ENCODE results near the gene LSAMP.

The LSAMP gene

GRCh38 chr3:115982108-115982507, 463.2 kb downstream of the LSAMP start:
- POLR2A ChIA-PET: no interaction called here
- H3K9me3 ChIP-seq (ENCODE audit: control insufficient read depth, insufficient read depth, low read depth, low read length): no peaks in the 10 kb centered on the region
- H3K36me3 ChIP-seq (ENCODE audit: control insufficient read depth in 2 of 2, insufficient read depth in 1 of 2, low read length in 2 of 2): no peaks in the 10 kb centered on the region
- no peaks in the 10 kb centered on the region for H3K4me1 ChIP-seq (ENCODE audit: control insufficient read depth, insufficient read depth, low read length)
- TF ChIP-seq ZNF175 (tag by site-specific recombination; IDR thresholded peaks at IDR 0.05) (no peak), ZNF664 (tag by site-specific recombination; IDR thresholded peaks at IDR 0.05) (no peak), ZNF626 (tag by site-specific recombination; IDR thresholded peaks at IDR 0.05) (no peak), AEBP2 (tag by site-specific recombination; IDR thresholded peaks at IDR 0.05; ENCODE audit: borderline replicate concordance) (no peak), ZNF548 (tag by site-specific recombination; IDR thresholded peaks at IDR 0.05) (no peak), ZNF350 (tag by site-specific recombination; IDR thresholded peaks at IDR 0.05) (no peak), FEZF1 (tag by site-specific recombination; IDR thresholded peaks at IDR 0.05) (no peak), ZNF214 (tag by site-specific recombination; IDR thresholded peaks at IDR 0.05; ENCODE audit: borderline replicate concordance) (no peak), ZNF580 (tag by site-specific recombination; IDR thresholded peaks at IDR 0.05) (no peak), ZNF623 (tag by site-specific recombination; IDR thresholded peaks at IDR 0.05) (no peak), KLF7 (tag by site-specific recombination; IDR thresholded peaks at IDR 0.05; ENCODE audit: borderline replicate concordance) (no peak), ZNF433 (tag by site-specific recombination; IDR thresholded peaks at IDR 0.05; ENCODE audit: low read depth) (no peak), ZSCAN4 (tag by site-specific recombination; IDR thresholded peaks at IDR 0.05) (no peak)
- H3K27ac ChIP-seq (ENCODE audit: extremely low read depth, low read depth, low read length): no peak overlapping the region
- CTCF ChIA-PET: no interaction called here
- no peak overlapping the region for H3K4me3 ChIP-seq (ENCODE audit: low read depth, low read length)

- Histone ChIP-seq H3K36me3 (ENCODE audit: control insufficient read depth in 2 of 2, insufficient read depth in 1 of 2, low read length in 2 of 2) (no peaks in the 10 kb centered on the region), H3K4me1 (ENCODE audit: control insufficient read depth, insufficient read depth, low read length) (no peaks in the 10 kb centered on the region), H3K9me3 (ENCODE audit: control insufficient read depth, insufficient read depth, low read depth, low read length) (no peaks in the 10 kb centered on the region), H3K4me3 (ENCODE audit: low read depth, low read length) (no peak overlapping the region), H3K27ac (ENCODE audit: extremely low read depth, low read depth, low read length) (no peak overlapping the region)
- ChIA-PET POLR2A (no interaction called here), CTCF (no interaction called here)
- TF ChIP-seq PATZ1 (tag by site-specific recombination; IDR thresholded peaks at IDR 0.05) (no peak), ZNF26 (tag by site-specific recombination; IDR thresholded peaks at IDR 0.05) (no peak), ZSCAN23 (tag by site-specific recombination; IDR thresholded peaks at IDR 0.05) (no peak), ZSCAN5A (tag by site-specific recombination; IDR thresholded peaks at IDR 0.05) (no peak), MYNN (tag by site-specific recombination; IDR thresholded peaks at IDR 0.05; ENCODE audit: borderline replicate concordance) (no peak), ZNF157 (tag by site-specific recombination; IDR thresholded peaks at IDR 0.05) (no peak), WT1 (tag by site-specific recombination; IDR thresholded peaks at IDR 0.05) (no peak), ZNF660 (tag by site-specific recombination; IDR thresholded peaks at IDR 0.05) (no peak), SALL2 (tag by site-specific recombination; IDR thresholded peaks at IDR 0.05; ENCODE audit: borderline replicate concordance) (no peak), ZNF530 (tag by site-specific recombination; IDR thresholded peaks at IDR 0.05; ENCODE audit: low read depth) (no peak), ZNF341 (tag by site-specific recombination; IDR thresholded peaks at IDR 0.05; ENCODE audit: low read depth) (no peak), ZNF621 (tag by site-specific recombination; IDR thresholded peaks at IDR 0.05) (no peak), ZNF280D (tag by site-specific recombination; IDR thresholded peaks at IDR 0.05) (no peak)
Observed at GRCh38 chr3:115980709-115981108, 464.6 kb downstream of the LSAMP start.
